HFF-Myc (cell line): ENCODE data around the gene INAFM2.

ENCODE experiments used
- DNase-seq: peaks from one replicate; pipeline ENCODE4 v3.0.0-alpha.2; 2011; ENCODE audit warnings: low read depth; ENCODE audit errors: extremely low read depth
- H3K4me3 ChIP-seq: replicated peaks from 2 replicates; pipeline ENCODE4 v1.5.1; 2011; ENCODE audit warnings: low read depth, mild to moderate bottlenecking, control low read depth, low read length
- TF ChIP-seq, protein P1 (sequence below): IDR thresholded peaks from 2 replicates; pipeline ENCODE4 v1.5.1; 2012; ENCODE audit warnings: mild to moderate bottlenecking, low read depth, low read length, control low read depth; ENCODE audit errors: missing control alignments

Gene INAFM2

DNA sequence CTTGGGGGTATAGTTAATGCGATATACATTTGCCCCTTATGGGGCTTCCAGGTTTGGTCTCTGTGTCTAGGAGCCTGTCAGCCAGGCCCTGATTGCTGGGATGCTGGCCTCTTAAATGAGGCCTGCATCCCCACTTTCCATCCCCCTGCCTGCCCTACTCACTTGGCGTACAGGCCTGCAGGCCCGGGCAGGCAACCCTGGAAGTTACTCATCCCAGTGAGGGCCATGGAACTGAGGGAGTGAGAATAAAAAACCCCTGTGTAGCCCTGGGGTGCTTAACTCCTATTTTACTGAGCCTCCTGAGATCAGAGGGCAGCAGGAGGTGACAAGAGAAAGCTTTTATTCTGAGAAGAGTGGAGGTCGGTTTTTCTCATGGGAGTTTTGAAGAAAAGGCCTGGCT is 36.5 kb downstream of the INAFM2 start:
- DNase-seq: no peak
- H3K4me3 ChIP-seq: no peak overlapping the region
- TF ChIP-seq, protein P1, sequence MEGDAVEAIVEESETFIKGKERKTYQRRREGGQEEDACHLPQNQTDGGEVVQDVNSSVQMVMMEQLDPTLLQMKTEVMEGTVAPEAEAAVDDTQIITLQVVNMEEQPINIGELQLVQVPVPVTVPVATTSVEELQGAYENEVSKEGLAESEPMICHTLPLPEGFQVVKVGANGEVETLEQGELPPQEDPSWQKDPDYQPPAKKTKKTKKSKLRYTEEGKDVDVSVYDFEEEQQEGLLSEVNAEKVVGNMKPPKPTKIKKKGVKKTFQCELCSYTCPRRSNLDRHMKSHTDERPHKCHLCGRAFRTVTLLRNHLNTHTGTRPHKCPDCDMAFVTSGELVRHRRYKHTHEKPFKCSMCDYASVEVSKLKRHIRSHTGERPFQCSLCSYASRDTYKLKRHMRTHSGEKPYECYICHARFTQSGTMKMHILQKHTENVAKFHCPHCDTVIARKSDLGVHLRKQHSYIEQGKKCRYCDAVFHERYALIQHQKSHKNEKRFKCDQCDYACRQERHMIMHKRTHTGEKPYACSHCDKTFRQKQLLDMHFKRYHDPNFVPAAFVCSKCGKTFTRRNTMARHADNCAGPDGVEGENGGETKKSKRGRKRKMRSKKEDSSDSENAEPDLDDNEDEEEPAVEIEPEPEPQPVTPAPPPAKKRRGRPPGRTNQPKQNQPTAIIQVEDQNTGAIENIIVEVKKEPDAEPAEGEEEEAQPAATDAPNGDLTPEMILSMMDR: no peak

DNA sequence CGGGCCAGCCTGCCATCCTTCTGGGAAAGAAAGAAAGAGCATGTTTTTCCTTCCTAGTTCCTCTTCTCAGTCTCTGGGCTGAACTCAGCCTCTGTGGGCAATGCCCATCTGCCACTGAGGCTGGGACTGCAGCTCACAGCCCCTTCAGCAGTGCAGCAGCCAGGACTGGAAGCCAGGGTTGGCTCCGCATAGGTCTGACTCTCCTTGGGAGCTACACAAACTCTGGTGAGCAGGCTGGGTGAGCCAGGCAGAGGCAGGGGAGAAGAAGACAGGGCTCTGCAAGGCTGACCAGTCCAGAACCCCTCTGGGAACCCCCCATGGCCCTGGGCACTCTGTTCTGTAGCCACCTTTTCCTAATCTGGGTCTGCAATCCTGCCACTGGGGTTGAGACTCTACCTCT is 38.1 kb downstream of the INAFM2 start:
- no peak overlapping the region for H3K4me3 ChIP-seq
- TF ChIP-seq, protein P1: no peak
- no peak for DNase-seq

DNA sequence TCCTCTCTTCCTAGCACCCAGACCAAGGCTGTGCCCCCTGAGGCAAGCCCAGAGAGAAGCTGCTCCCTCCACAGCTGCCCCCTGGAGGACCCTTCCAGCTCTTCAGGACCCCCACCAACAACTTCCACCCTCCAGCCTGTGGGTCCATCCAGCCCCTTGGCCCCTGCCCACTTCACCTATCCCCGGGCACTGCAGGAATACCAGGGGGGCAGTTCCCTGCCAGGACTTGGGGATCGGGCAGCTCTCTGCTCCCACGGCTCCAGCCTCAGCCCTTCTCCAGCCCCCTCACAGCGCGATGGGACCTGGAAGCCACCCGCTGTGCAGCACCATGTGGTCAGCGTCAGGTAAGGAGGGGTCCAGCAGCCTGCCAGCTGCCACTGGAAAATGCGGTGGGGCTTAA is 40.1 kb downstream of the INAFM2 start:
- TF ChIP-seq, protein P1: no peak
- H3K4me3 ChIP-seq: no peak overlapping the region
- DNase-seq: no peak

DNA sequence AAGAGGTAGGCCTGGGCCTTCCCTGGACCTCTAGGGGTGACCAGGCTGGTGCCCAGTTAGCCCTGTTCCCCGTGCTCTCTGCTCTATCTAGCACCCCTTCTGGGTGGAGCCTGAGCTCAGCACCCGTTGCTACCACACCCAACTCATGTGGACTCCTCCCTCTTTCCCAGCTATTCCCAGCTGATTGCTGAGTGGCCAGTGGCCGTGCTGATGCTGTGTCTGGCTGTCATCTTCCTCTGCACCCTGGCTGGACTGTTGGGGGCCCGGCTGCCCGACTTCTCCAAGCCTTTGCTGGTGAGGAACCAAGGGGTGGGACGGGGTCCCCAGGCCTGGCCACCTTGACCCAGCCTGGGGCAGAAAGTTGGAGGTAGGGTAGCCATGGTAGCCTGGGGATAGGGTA is 40.8 kb downstream of the INAFM2 start:
- DNase-seq: no peak
- TF ChIP-seq, protein P1: no peak
- H3K4me3 ChIP-seq: no peak overlapping the region

DNA sequence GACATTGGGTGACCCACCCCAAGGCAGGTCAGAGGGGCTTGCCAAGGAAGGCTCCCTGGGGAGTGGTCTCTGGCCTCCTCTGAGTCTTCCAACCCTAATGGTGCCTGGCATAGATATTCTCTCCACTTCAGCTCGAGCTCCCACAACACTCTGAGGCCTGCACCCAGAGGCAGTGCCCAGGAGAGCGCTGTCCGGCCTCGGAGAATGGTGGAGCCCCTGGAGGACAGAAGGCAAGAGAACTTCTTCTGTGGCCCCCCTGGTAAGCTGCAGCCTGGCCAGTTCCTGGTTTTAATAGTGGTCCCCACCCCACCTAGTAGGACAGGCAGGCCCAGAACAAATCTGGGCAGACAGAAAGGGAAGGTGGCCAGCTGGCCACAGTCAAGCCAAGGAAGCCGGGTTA is 41.5 kb downstream of the INAFM2 start:
- H3K4me3 ChIP-seq: no peak overlapping the region
- TF ChIP-seq, protein P1: no peak
- DNase-seq: no peak

DNA sequence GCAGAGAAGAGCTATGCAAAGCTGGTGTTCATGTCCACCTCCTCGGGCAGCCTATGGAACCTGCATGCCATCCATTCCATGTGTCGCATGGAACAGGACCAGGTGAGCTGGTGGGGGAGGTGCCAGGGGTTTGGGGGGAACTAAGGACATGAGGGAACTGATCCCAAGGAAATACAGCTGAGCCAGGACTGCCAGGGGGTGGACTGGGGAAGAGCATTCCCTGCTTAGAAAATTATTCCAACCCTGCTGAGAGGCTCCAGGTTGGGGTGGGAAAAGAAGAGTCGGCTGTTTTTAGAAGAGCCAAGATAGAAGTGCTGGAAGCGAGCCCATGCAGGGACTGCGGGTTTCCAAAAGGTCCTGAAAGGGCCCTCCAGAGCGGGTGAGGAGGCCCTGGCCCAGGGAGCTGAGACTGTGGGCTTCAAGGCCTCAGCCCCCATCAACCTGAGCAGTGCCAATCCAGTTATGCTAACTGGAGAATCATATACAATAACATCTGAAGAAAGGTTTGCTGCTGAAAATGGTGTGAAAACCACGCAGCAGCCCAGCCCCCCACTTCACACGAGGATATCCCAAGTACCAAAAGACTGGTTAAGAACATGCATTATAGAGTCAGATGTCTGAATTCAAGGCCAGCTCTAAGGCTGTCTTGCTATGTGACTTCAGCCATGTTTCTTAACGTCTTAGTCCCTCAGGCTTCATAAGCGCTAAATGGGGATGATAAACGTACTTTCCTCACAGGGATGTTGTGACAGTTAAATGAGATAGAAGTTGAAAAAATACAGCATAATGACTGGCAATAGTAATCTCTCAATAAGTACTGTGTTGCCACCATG is 42.3 kb downstream of the INAFM2 start:
- H3K4me3 ChIP-seq: no peak overlapping the region
- no peak for DNase-seq
- TF ChIP-seq, protein P1: no peak
